Gastrocnemius medialis (tissue), 4 donors: Measurements from ENCODE around the gene SGTA. TPM values are rescaled to one million over a fixed set of nuclear protein-coding genes. Genes with fewer than 3 reads are reported as not detected.

ENCODE experiments used
- ATAC-seq, 2 donors: fragments of 150-250 bp; one replicate each; pipeline ENCODE4 v1.9.1; 2016
- DNase-seq, 2 donors: peaks; one replicate each; pipeline ENCODE4 v3.0.0-alpha.2; 2019
- H3K27ac ChIP-seq, 4 donors: fragments of 200-600 bp; sonication (generic); 1 replicate in 1 of 4; 2 replicates in 3 of 4; pipeline ENCODE4 v1.5.1; 2016 to 2018; ENCODE audit warnings: mild to moderate bottlenecking in 2 of 4, moderate library complexity in 1 of 4
- H3K27me3 ChIP-seq, 3 donors: fragments of 200-600 bp; sonication (generic) in 2 of 3; 1 replicate in 1 of 3; 2 replicates in 2 of 3; pipeline versions ENCODE4 v1.5.1 to v1.6.0; 2016 to 2019; ENCODE audit warnings: mild to moderate bottlenecking in 1 of 3, moderate library complexity in 1 of 3
- H3K36me3 ChIP-seq, 2 donors: fragments of 200-600 bp; sonication (generic) in 1 of 2; one replicate each; pipeline ENCODE4 v1.5.1; 2017 to 2018
- H3K4me1 ChIP-seq, 2 donors: fragments of 200-600 bp; sonication (generic) in 1 of 2; one replicate each; pipeline ENCODE4 v1.5.1; 2016 to 2017; ENCODE audit warnings: mild to moderate bottlenecking in 2 of 2
- H3K4me3 ChIP-seq, 4 donors: fragments of 200-600 bp; sonication (generic) in 3 of 4; 1 replicate in 1 of 4; 2 replicates in 3 of 4; pipeline ENCODE4 v1.5.1; 2016 to 2019; ENCODE audit warnings: mild to moderate bottlenecking in 2 of 4
- H3K9me3 ChIP-seq, 3 donors: fragments of 200-600 bp; sonication (generic) in 2 of 3; 1 replicate in 1 of 3; 2 replicates in 2 of 3; pipeline ENCODE4 v1.5.1; 2016 to 2019
- CTCF ChIP-seq, 5 experiments: fragments of 450-650 bp in 3 of 5; fragments of 200-600 bp in 2 of 5; sonication (generic) in 2 of 5; IDR thresholded peaks in 4 of 5; conservative IDR thresholded peaks in 1 of 5; 1 replicate in 4 of 5; 2 replicates in 1 of 5; pipeline ENCODE4 v1.5.1; 2016 to 2019; ENCODE audit warnings: antibody characterized with exemption in 5 of 5, mild to moderate bottlenecking in 3 of 5, moderate library complexity in 3 of 5
- POLR2A ChIP-seq, 2 donors: fragments of 450-650 bp; IDR thresholded peaks; one replicate each; pipeline ENCODE4 v1.6.1; 2017; ENCODE audit warnings: antibody characterized with exemption in 2 of 2, mild to moderate bottlenecking in 2 of 2, moderate library complexity in 2 of 2
- in situ Hi-C, 4 donors: fragments of 200-750 bp; cut with MboI; loops; one replicate each; pipeline versions ENCODE4 v1.15.0 to v1.8.0; 2017; ENCODE audit warnings: low sequenced_read_pairs in 4 of 4
- intact Hi-C: fragments of 100-400 bp; cut with DNase I; formaldehyde crosslinking; loops from one replicate; pipeline ENCODE4 v1.15.1; 2023; ENCODE audit warnings: low total_unique reads
- total RNA-seq, 4 donors: library from RNA; depleted of rRNA; stranded (reverse); fragments of >200 nt; gene quantifications; one replicate each; pipeline versions ENCODE4 v1.1.0 to v1.2.3, GENCODE V29; 2016

SGTA gene
- total RNA-seq, 4 donors from 2014 or later = 70.0 to 114 (median 91.2) TPM

GRCh38 chr19:2809387-2810140 is 26.5 kb upstream of the SGTA start:
- intact Hi-C loops = no loop called here
- Histone ChIP-seq H3K27ac (no peak overlapping the region), H3K4me1 (no peaks in the 10 kb centered on the region), H3K36me3 (peaks cover 0 to 36% of the 10 kb centered on the region in 2 donors), H3K27me3 (no peaks in the 10 kb centered on the region), H3K4me3 (no peak overlapping the region), H3K9me3 (no peaks in the 10 kb centered on the region)
- DNase-seq = no peak
- TF ChIP-seq POLR2A (IDR thresholded peaks at IDR 0.05) (no peak), CTCF (IDR thresholded peaks at IDR 0.05 in 4 of 5, conservative IDR thresholded peaks at IDR 0.05 in 1 of 5) (no peak)
- no peak for ATAC-seq
- in situ Hi-C loops = no loop called here

- DNase-seq (no peak), ATAC-seq (no peak)
- peaks cover 0 to 36% of the 10 kb centered on the region in 2 donors for H3K36me3 ChIP-seq
- no peak overlapping the region for H3K4me3 ChIP-seq
- no peaks in the 10 kb centered on the region for H3K4me1 ChIP-seq
- in situ Hi-C loops (no loop called here), intact Hi-C loops (no loop called here)
- no peaks in the 10 kb centered on the region for H3K9me3 ChIP-seq
- H3K27ac ChIP-seq = no peak overlapping the region
- no peak for TF ChIP-seq POLR2A (IDR thresholded peaks at IDR 0.05)
- no peak for TF ChIP-seq CTCF (IDR thresholded peaks at IDR 0.05 in 4 of 5, conservative IDR thresholded peaks at IDR 0.05 in 1 of 5)
- no peaks in the 10 kb centered on the region for H3K27me3 ChIP-seq
Observed at GRCh38 chr19:2808129-2808941, 25.3 kb upstream of the SGTA start.

GRCh38 chr19:2807379-2808128 is 24.5 kb upstream of the SGTA start:
- in situ Hi-C loops = no loop called here
- Histone ChIP-seq H3K9me3 (no peaks in the 10 kb centered on the region), H3K27me3 (no peaks in the 10 kb centered on the region), H3K4me1 (no peaks in the 10 kb centered on the region), H3K36me3 (peaks cover 0 to 36% of the 10 kb centered on the region in 2 donors), H3K4me3 (no peak overlapping the region), H3K27ac (no peak overlapping the region)
- no peak for DNase-seq
- intact Hi-C loops = no loop called here
- ATAC-seq = no peak
- TF ChIP-seq POLR2A (IDR thresholded peaks at IDR 0.05) (no peak), CTCF (IDR thresholded peaks at IDR 0.05 in 4 of 5, conservative IDR thresholded peaks at IDR 0.05 in 1 of 5) (no peak)

- Histone ChIP-seq H3K4me1 (no peaks in the 10 kb centered on the region), H3K4me3 (no peak overlapping the region), H3K27me3 (no peaks in the 10 kb centered on the region), H3K36me3 (peaks cover 0 to 36% of the 10 kb centered on the region in 2 donors), H3K9me3 (no peaks in the 10 kb centered on the region), H3K27ac (no peak overlapping the region)
- no peak for ATAC-seq
- no peak for DNase-seq
- in situ Hi-C loops = no loop called here
- intact Hi-C loops = no loop called here
- TF ChIP-seq CTCF (IDR thresholded peaks at IDR 0.05 in 4 of 5, conservative IDR thresholded peaks at IDR 0.05 in 1 of 5) (no peak), POLR2A (IDR thresholded peaks at IDR 0.05) (no peak)
Observed at GRCh38 chr19:2806736-2807378, 23.8 kb upstream of the SGTA start.
